Measurements from ENCODE around the gene SMLR1.

The SMLR1 gene

GRCh38 chr6:130848945-130849344 lies 21.7 kb downstream of the SMLR1 start:
- no peak for DNase-seq (ENCODE audit: extremely low spot score)
- CTCF ChIA-PET, result no interaction called here
- POLR2A ChIA-PET, result no interaction called here
- TF ChIP-seq HDGF (IDR thresholded peaks at IDR 0.05; ENCODE audit: borderline replicate concordance) (no peak), NFRKB (IDR thresholded peaks at IDR 0.05) (no peak), CTBP1 (IDR thresholded peaks at IDR 0.05; ENCODE audit: borderline replicate concordance) (no peak), ELF4 (IDR thresholded peaks at IDR 0.05) (no peak), FOXM1 (IDR thresholded peaks at IDR 0.05; ENCODE audit: borderline replicate concordance) (no peak), FOXA1 (IDR thresholded peaks at IDR 0.05) (no peak), PKNOX1 (IDR thresholded peaks at IDR 0.05) (no peak), LEF1 (IDR thresholded peaks at IDR 0.05; ENCODE audit: borderline replicate concordance) (no peak), FOXK2 (IDR thresholded peaks at IDR 0.05) (no peak), L3MBTL2 (conservative IDR thresholded peaks at IDR 0.05) (no peak), TARDBP (IDR thresholded peaks at IDR 0.05) (no peak), SUZ12 (IDR thresholded peaks at IDR 0.05) (no peak), ARNT (IDR thresholded peaks at IDR 0.05) (no peak), BHLHE40 (IDR thresholded peaks at IDR 0.05; ENCODE audit: borderline replicate concordance) (no peak), SP1 (IDR thresholded peaks at IDR 0.05) (no peak), ZNF384 (IDR thresholded peaks at IDR 0.05) (no peak)

- DNase-seq (ENCODE audit: extremely low spot score), result no peak
- TF ChIP-seq NFRKB (IDR thresholded peaks at IDR 0.05) (no peak), FOXA1 (IDR thresholded peaks at IDR 0.05) (no peak), BHLHE40 (IDR thresholded peaks at IDR 0.05; ENCODE audit: borderline replicate concordance) (no peak), ZNF384 (IDR thresholded peaks at IDR 0.05) (no peak), ARNT (IDR thresholded peaks at IDR 0.05) (no peak), CTBP1 (IDR thresholded peaks at IDR 0.05; ENCODE audit: borderline replicate concordance) (no peak), HDGF (IDR thresholded peaks at IDR 0.05; ENCODE audit: borderline replicate concordance) (no peak), PKNOX1 (IDR thresholded peaks at IDR 0.05) (no peak), ELF4 (IDR thresholded peaks at IDR 0.05) (no peak), SUZ12 (IDR thresholded peaks at IDR 0.05) (no peak), SP1 (IDR thresholded peaks at IDR 0.05) (no peak), L3MBTL2 (conservative IDR thresholded peaks at IDR 0.05) (no peak), FOXM1 (IDR thresholded peaks at IDR 0.05; ENCODE audit: borderline replicate concordance) (no peak), LEF1 (IDR thresholded peaks at IDR 0.05; ENCODE audit: borderline replicate concordance) (no peak), TARDBP (IDR thresholded peaks at IDR 0.05) (no peak), FOXK2 (IDR thresholded peaks at IDR 0.05) (no peak)
- POLR2A ChIA-PET, result no interaction called here
- CTCF ChIA-PET, result no interaction called here
Measured at GRCh38 chr6:130849594-130849993, 22.4 kb downstream of the SMLR1 start.

GRCh38 chr6:130851026-130851425 lies 23.8 kb downstream of the SMLR1 start:
- CTCF ChIA-PET, result no interaction called here
- POLR2A ChIA-PET, result no interaction called here

GRCh38 chr6:130852844-130853554 lies 25.8 kb downstream of the SMLR1 start:
- CTCF ChIA-PET, result no interaction called here
- POLR2A ChIA-PET, result no interaction called here
- no peak for DNase-seq (ENCODE audit: extremely low spot score)
- TF ChIP-seq CTBP1 (IDR thresholded peaks at IDR 0.05; ENCODE audit: borderline replicate concordance) (no peak), ZNF384 (IDR thresholded peaks at IDR 0.05) (no peak), HDGF (IDR thresholded peaks at IDR 0.05; ENCODE audit: borderline replicate concordance) (no peak), TARDBP (IDR thresholded peaks at IDR 0.05) (no peak), SUZ12 (IDR thresholded peaks at IDR 0.05) (no peak), BHLHE40 (IDR thresholded peaks at IDR 0.05; ENCODE audit: borderline replicate concordance) (no peak), FOXA1 (IDR thresholded peaks at IDR 0.05) (no peak), ELF4 (IDR thresholded peaks at IDR 0.05) (no peak), L3MBTL2 (conservative IDR thresholded peaks at IDR 0.05) (no peak)

More at GRCh38 chr6:130851026-130851425, 23.8 kb downstream of the SMLR1 start:
- no peak for DNase-seq (ENCODE audit: extremely low spot score)
- TF ChIP-seq BHLHE40 (IDR thresholded peaks at IDR 0.05; ENCODE audit: borderline replicate concordance) (no peak), TARDBP (IDR thresholded peaks at IDR 0.05) (no peak), HDGF (IDR thresholded peaks at IDR 0.05; ENCODE audit: borderline replicate concordance) (no peak), SUZ12 (IDR thresholded peaks at IDR 0.05) (no peak), L3MBTL2 (conservative IDR thresholded peaks at IDR 0.05) (no peak), SP1 (IDR thresholded peaks at IDR 0.05) (no peak), ARNT (IDR thresholded peaks at IDR 0.05) (no peak), ELF4 (IDR thresholded peaks at IDR 0.05) (no peak), ZNF384 (IDR thresholded peaks at IDR 0.05) (no peak), CTBP1 (IDR thresholded peaks at IDR 0.05; ENCODE audit: borderline replicate concordance) (no peak), FOXK2 (IDR thresholded peaks at IDR 0.05) (no peak), NFRKB (IDR thresholded peaks at IDR 0.05) (no peak), FOXA1 (IDR thresholded peaks at IDR 0.05) (no peak), FOXM1 (IDR thresholded peaks at IDR 0.05; ENCODE audit: borderline replicate concordance) (no peak), LEF1 (IDR thresholded peaks at IDR 0.05; ENCODE audit: borderline replicate concordance) (no peak), PKNOX1 (IDR thresholded peaks at IDR 0.05) (no peak)

GRCh38 chr6:130853555-130854183 lies 26.5 kb downstream of the SMLR1 start:
- POLR2A ChIA-PET, result no interaction called here

More at GRCh38 chr6:130853555-130854183, 26.5 kb downstream of the SMLR1 start:
- CTCF ChIA-PET, result no interaction called here
- TF ChIP-seq L3MBTL2 (conservative IDR thresholded peaks at IDR 0.05), result no peak
- TF ChIP-seq ARNT (IDR thresholded peaks at IDR 0.05), result no peak
- TF ChIP-seq LEF1 (IDR thresholded peaks at IDR 0.05; ENCODE audit: borderline replicate concordance), result no peak
- no peak for TF ChIP-seq PKNOX1 (IDR thresholded peaks at IDR 0.05)
- no peak for TF ChIP-seq NFRKB (IDR thresholded peaks at IDR 0.05)
- TF ChIP-seq ZNF384 (IDR thresholded peaks at IDR 0.05), result no peak
- TF ChIP-seq ELF4 (IDR thresholded peaks at IDR 0.05), result no peak
- no peak for TF ChIP-seq BHLHE40 (IDR thresholded peaks at IDR 0.05; ENCODE audit: borderline replicate concordance)
- TF ChIP-seq TARDBP (IDR thresholded peaks at IDR 0.05), result no peak
- TF ChIP-seq HDGF (IDR thresholded peaks at IDR 0.05; ENCODE audit: borderline replicate concordance), result no peak
- TF ChIP-seq CTBP1 (IDR thresholded peaks at IDR 0.05; ENCODE audit: borderline replicate concordance), result no peak
- no peak for DNase-seq (ENCODE audit: extremely low spot score)

Measured in HEK293T (cell line).